HG03378 (cell line): ENCODE data around the gene GOLGB1.
"Not testable (repeated sequence)": the region's sequence is repeated elsewhere in the genome, so short reads cannot be mapped to it uniquely, and the experiment has no call there.

Experiments
- ATAC-seq: cut with Tn5 transposase; IDR thresholded peaks from one replicate; pipeline ENCODE4 v1.9.1; 2021; ENCODE audit warnings: mild to moderate bottlenecking, moderate library complexity; ENCODE audit not compliant: unreplicated experiment

GOLGB1 gene

DNA sequence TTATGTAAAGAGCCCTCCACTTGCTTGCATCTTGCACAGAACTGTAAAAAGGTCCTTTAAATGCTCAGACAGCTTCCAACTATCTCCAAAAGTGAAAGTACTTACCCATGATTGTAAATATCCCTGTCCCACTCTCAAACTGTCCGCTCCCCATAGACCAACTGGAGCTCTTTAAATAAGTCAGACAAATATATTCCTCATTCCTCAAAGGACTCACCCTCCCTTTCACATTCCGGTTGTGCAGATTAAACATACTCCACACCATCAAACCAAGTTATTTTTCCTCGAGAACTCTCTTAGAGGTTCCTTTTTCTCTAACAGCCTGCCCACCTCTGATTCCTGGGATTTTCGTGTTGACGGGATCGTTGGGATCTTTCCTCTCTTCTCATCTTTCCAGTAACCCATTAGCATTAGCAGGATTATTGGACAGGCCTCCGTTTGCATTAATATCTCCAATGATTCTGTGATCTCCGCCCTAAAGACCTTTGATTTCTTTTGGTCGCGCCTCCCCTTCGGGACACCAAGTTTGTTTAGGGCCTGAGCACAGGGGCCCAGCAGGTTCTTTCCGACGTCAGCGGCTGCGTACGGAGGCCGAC, 763 bp downstream of the GOLGB1 start:
- ATAC-seq: peak; percentile 7

DNA sequence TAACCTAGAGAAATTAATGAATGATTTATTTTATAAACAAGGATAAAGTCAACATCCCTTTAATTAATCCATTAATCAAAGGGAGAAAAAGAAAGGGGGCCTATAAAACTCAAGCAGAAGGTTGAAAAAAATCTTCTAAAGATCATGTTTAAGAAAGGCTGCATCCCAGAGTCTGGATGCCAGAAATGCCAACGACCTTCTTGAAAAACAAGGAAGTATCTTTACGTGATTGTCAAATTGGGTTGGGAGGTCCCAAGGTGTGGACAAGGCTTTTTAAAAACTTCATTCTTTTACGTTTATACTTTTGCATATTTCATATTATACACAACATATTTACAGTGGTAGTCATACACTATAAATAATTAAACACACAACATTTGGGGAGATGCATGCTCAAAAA, 1.6 kb downstream of the GOLGB1 start:
- ATAC-seq: no peak

DNA sequence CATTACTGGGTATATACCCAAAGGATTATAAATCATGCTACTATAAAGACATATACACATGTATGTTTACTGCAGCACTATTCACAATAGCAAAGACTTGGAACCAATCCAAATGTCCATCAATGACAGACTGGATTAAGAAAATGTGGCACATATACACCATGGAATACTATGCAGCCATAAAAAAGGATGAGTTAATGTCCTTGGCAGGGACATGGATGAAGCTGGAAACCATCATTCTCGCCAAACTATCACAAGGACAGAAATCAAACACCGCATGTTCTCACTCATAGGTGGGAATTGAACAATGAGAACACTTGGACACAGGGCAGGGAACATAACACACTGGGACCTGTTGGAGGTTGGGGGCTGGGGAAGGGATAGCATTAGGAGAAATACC, 6.4 kb downstream of the GOLGB1 start:
- ATAC-seq: not testable (repeated sequence)

DNA sequence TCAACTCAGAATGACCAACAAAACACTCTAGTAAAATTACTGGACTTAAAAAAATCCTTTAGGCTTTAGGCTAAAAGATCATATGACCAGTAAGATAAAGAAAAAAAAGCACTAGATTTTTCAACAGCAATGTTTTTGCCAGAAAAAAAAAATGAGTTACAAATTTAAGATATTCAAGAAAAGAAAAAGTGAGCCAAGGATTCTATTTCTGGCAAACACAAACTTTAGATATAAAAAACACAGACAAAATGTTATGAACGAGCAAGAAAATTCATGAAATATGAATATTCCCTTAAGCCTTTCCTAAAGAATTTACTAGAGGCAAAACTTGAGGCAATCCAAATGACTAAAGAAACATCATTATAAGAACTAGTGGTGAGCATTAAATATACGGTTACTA, 8.6 kb downstream of the GOLGB1 start:
- ATAC-seq: no peak

DNA sequence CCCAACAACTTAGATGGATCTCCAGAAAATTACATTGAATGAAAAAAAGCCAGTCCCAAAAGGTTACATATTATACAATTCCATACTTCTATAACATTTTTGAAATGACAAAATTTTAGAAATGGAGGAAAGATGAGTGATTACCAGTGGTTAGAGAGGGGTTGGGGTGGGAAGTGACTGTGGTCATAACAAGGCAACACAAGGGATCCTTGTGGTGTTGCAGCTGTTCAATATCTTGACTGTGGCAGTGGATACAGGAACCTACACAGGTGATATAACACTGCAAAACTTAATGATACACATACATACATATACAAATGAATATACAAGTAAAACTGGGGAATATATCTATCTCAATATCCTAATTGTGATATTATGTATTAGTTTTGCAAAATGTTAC, 9.6 kb downstream of the GOLGB1 start:
- no peak for ATAC-seq

DNA sequence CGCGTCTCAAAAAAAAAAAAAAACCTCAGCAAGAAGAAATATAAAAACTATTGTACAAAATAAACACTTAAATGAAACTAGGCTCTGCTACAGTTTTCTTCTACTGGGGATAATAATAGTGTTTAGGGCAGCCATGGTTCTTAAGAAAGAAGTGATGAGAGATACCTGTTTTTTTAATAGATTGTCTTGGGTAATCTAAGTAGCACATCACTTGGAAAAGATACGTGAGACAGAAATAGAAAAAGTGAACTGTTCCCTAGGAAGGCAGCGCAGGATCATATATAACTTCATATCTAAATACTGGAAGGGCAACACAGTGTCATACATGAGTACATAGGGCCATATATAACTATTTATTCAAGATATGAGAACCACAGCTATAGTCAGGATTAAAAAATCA, 11.9 kb downstream of the GOLGB1 start:
- ATAC-seq: no peak

DNA sequence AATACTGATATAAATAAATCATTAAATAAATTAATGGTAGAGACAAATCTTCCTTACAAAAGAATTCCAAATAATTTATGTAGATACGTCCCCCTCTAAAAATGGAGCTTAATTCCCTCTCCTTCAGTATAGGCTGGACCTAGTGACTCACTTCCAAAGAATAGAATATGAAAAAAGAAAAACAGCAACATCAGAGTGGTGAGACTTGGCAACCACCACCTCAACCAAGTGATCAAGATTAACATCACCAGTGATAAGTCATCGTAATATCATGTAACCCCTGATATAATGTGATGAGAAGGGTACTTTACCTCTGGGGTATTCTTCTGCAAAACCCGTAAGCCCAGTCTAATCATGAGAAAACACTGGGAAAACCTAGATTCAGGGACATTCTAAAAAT, 13.4 kb downstream of the GOLGB1 start:
- no peak for ATAC-seq

DNA sequence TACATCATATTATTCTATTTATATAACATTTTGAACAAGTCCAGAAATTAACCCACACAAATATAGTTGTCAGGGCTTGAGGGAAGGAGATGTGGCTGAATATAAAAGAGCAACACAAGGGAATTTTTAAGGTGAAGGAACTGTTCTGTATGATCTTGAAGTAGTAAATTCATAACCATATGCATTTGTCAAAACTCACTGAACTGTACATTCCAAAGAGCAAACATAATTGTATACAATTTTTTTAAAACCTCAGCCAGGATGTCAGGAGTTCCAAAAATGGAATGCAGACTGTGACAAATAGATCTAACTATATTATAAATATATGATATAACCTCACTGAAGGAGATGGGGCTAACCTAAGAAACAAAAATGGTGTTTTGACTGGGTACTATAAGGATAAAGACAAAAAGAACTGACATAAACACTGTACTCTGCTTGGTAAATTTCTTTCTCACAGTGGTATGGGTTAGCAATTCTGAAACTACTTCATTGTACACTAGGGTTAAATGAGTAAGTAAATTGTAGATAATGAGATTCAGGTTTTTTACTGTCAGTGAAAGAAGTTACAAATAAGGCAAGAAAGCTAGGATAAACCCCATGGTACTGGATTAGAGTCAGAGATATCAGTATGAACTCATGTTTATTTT, 14.4 kb downstream of the GOLGB1 start:
- ATAC-seq: peak; percentile 97

DNA sequence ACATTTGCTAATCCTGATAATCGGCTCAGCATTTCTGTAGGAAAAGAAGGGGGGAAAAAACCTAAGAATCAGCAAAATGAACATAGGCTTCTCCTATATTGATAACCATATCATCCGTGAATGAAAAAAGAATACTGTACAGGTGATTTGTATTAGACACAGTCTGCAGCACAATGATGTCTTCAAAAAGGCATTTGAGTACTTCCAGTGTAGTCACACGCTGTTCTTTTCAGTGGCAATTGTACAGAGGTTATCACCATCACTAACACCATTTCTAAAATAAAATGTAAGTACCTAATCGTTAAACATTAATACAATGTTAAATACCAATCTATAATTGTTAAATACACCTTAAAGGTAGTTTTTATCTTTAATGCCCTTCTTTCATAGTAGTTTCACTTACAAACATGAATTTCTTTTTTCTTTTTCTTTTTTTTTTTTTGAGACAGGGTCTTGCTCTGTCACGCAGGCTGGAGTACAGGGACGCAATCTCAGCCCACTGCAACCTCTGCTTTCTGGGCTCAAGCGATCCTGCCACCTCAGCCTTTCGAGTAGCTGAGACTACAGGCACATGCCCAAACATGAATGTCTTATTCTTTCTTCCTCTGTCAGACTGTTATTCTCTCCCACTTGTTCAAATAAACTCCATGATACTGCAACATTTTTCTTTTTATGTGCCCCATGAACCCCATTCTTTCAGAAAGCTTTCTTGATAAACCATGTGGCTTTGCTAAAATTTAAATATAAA, 18.4 kb downstream of the GOLGB1 start:
- no peak for ATAC-seq

DNA sequence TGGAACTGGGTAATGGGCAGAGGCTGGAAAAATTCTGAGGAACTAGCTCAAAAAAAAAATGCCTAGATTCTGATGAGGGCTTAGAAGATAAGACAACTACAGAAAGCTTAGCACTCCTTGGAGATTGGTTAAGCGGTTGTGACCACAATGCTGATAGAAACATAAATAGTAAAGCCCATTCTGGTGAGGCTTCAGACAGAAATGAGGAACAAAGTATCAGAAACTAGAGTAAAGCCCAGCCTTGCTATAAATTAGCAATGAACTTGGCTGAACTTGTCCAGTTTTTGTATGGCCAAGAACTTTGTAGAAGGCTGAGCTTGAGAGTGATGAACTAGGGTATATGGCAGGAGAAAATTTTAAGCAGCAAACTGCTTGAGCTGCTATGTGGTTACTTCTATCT, 25.4 kb downstream of the GOLGB1 start:
- peak; percentile 96 for ATAC-seq

DNA sequence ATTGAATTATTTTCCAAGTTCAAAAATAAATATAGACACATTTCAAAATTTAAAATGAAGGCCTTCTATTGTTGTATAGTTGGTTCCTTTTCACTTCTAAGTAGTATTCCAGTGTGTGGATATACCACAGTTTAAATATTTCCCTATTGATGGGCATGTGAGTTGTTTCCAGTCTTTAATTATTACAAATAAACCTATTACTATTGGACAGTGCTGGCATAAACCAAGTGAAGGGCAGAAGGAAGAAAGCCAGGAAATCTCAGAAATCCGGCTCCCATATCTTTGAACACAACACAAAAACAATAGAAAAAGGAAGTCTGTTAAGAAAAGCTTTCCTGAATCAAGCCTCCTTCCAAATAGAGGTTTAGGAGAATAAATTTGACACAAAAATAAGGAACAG, 26.1 kb downstream of the GOLGB1 start:
- ATAC-seq: no peak

DNA sequence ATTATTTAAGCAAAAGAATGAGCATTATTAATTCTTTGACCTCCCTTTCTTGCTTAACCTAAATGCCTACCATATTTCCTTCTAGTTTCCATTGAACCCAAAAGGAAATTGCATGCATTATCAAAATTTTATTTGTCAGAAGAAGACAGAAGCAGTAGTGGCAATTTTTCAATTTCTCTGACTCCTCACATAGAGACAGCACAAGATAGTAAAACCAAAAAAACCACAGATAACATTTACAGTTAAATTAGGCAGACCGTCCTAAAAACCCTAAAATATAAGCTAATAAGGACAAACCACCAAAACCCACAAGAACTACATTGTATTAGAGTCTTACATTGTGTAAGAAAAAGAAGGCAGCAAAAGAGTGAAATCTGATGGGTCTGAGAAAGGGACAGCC, 27.1 kb downstream of the GOLGB1 start:
- no peak for ATAC-seq

DNA sequence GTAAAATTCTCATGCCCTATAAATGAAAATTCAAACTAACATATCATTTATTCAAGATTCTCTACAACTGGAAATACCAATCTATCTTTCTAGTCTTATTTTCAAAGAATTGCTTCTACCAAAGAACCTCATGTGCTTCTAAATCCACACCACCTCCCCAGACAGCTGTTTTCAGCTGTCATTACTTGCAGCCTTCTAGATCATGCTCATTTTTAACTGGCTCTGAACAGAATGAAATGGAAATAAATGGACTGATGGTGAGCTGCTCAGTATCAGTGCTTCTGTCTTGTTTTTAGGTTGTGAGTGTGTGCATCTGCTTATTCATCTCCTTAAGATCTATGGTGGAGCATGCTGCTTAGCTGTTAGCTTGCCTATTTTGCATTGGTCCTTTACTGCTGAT, 29.4 kb downstream of the GOLGB1 start:
- no peak for ATAC-seq

DNA sequence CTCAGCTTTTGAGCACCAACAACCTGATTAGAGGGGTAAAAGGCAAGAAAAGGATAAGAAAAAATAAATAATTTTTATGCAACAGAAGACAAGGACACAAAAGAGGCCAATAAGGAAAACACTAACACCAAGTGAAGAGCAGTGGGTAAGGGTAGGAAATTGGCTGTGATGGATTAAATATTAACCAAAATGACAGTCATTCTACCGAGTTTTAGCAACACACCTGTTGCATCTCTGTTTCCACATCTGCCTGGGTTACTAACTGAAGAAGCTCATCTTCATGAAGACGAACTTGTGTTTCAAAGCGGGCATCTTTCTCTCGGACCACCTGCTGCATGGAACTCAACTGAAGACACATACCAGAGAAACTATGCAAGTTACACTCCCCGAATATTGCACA, 30.1 kb downstream of the GOLGB1 start:
- no peak for ATAC-seq

DNA sequence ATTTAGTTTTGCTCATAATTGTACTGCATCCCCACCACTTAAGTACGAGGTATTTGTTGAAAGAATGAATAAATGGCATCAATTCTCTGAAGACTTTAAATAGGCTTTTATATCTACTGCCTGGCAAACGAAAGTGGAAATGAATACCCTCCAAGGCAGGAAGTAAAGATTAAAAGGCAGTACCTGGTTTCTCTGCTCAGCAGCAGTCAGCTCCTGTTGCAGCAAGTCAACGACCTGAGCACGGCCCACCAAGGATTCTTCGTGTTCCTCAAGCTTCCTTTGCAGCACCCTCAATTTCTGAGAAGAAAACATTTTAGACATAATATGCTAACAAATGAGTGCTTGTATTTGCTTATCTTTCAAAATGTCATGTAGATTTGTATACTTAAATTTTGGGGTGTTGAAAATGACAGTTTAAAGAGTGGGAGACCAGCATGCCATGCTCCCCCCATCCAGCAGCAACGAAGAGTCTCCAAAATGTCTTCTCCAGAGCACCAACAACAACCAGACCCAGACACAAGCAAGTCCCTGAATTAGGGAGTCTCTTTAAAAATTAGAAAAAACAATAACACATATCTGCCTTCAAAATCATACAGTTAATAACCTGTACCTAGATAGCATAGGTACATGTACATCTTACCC, 31.2 kb downstream of the GOLGB1 start:
- no peak for ATAC-seq

DNA sequence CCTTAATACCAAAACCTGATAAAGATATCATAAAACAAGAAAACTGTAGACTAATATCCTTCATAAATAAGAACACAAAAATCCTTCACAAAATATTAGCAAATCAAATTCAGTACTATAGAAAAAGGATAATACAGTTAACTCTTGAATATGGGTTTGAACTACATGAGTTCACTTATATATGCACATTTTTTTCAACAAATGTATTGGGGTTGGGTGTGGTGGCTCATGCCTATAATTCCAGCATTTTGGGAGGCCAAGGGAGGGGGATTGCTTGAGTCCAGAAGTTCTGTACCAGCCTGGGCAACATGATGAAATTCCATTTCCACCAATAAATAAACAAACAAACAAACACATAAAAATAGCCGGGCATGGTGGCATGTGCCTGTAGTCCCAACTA, 39.2 kb downstream of the GOLGB1 start:
- ATAC-seq: no peak

DNA sequence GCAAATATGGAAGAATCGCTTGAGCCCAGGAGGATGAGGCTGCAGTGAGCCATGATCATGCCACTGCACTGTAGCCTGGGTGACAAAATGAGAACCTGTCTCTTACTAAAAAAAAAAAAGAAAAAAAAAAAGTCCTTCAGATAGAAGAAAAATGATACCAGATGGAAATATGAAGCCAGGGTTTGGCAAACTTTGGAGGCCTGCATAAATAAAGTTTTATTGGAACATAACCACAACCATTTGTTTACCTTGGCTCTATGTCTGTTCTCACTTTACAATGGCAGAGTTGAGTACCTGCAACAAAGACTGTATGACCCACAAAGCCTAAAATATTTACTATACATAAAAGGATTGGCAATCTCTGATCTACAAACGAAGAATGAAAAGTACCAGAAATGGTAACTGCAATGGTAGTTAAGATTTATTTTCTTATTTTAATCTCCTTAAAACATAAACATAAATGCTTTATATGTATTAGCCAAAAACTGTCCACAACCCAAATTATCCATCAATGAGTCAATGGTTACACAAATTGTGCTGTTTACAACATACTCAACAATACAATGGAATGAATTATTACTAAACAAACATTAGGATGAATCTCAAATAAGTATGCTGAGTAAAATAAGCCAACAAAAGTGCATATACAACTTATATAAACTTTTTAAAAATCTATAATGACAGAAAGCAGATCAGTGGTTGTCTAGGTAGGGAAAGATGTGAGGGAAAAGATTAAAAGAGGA, 41.8 kb downstream of the GOLGB1 start:
- no peak for ATAC-seq

DNA sequence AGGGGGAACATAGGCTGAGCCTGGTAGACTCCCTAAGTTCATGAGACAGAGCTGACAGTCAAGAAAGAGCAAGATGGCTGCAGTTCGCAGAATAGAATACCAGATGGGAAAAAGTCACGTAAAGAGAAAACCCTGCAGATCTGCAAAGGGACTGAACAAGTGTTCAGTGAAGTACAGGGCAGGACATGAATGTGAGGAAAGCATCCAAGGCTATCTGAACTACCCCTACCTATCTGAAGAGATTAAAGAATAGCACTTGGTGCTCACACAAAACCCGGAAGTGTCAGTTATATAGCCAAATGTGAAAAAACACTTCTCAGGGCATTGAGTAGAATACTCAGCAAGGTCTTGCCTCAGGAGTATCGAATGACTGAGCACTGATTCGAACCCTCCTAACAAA, 44.0 kb downstream of the GOLGB1 start:
- ATAC-seq: no peak

DNA sequence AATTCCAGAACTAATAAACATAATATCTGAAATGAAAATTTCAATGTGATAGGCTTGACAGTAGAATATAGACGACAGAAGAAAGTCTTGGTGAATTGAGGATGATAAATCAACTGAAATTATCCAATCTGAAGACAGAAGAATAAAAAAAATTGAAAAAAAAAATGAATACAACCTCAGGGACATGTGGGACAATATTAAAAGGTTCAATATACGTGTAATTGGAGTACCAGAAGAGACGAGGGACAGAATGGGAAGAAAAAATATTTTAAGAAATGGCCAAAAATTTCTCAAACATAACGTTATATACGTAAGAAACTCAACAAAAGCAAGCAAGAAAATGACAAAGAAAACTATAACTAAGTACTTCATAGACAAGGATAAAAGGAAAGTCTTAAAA, 45.6 kb downstream of the GOLGB1 start:
- no peak for ATAC-seq

DNA sequence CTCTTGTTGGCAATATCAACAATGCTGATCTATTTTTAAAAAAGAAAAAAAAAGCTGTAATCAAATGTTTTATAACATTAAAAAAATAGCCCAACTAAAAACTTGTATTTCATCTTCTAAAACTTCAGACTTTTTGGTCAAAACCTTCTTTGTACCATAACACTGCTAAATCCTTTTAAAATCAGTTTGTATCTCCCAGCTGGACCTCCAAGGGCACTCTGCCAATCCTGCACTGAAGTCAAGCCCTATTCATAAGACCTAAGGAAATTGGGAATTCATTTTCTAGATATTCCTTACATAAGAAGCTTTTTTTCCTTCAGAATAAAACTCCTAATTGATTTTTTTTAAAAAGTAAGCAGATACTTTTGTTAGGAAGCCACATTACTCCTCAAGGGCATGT, 50.6 kb downstream of the GOLGB1 start:
- no peak for ATAC-seq

DNA sequence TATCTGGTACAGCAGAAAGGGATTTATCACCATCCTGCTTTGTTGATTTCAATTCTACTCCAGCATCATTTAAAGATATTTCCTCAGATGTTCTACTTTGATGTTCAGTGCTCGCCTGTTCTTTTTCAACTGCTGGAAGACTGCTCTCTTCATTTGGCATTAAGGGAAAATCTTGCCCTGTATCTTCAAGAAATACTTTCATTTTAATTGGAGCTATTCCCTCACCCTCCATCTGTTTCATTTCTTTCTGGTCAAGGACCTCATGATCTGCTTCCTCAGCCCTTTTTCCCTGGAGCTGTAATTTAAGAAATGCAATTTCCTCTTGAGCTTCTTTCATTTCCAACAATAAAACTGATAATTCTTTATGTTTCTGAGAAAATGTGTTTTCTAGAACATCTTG, 51.1 kb downstream of the GOLGB1 start:
- no peak for ATAC-seq
